HEK293 (cell line): ENCODE results near the gene SORL1-AS1.

Experiments used
- CTCF ChIP-seq: fragments of 450-650 bp; formaldehyde crosslinking; IDR thresholded peaks from 2 replicates; pipeline ENCODE4 v1.5.1; 2016; ENCODE audit warnings: missing biosample characterization, missing genetic modification characterization
- IKZF3 ChIP-seq: fragments of 450-650 bp; IDR thresholded peaks from 2 replicates; pipeline ENCODE4 v1.5.0; 2018; ENCODE audit warnings: missing biosample characterization, mild to moderate bottlenecking, missing genetic modification characterization, moderate library complexity
- REST ChIP-seq: fragments of 450-650 bp; formaldehyde crosslinking; IDR thresholded peaks from 2 replicates; pipeline ENCODE4 v1.5.1; 2016; ENCODE audit warnings: missing biosample characterization, missing genetic modification characterization
- ZNF24 ChIP-seq: fragments of 450-650 bp; formaldehyde crosslinking; IDR thresholded peaks from 2 replicates; pipeline ENCODE4 v1.5.1; 2016; ENCODE audit warnings: missing biosample characterization, missing genetic modification characterization
- ZNF488 ChIP-seq: fragments of 450-650 bp; formaldehyde crosslinking; IDR thresholded peaks from 2 replicates; pipeline ENCODE4 v1.5.1; 2016; ENCODE audit warnings: missing biosample characterization, missing genetic modification characterization
- TF ChIP-seq, protein P1 (sequence below): fragments of 450-650 bp; formaldehyde crosslinking; IDR thresholded peaks from 2 replicates; pipeline ENCODE4 v1.5.1; 2016; ENCODE audit warnings: missing biosample characterization, missing genetic modification characterization
- TF ChIP-seq, protein P2 (sequence below): fragments of 450-650 bp; formaldehyde crosslinking; IDR thresholded peaks from 2 replicates; pipeline ENCODE4 v1.5.1; 2016; ENCODE audit warnings: missing biosample characterization, missing genetic modification characterization

GRCh38 chr11:121444526-121444925, 8.2 kb downstream of the SORL1-AS1 start:
- TF ChIP-seq, protein P1, sequence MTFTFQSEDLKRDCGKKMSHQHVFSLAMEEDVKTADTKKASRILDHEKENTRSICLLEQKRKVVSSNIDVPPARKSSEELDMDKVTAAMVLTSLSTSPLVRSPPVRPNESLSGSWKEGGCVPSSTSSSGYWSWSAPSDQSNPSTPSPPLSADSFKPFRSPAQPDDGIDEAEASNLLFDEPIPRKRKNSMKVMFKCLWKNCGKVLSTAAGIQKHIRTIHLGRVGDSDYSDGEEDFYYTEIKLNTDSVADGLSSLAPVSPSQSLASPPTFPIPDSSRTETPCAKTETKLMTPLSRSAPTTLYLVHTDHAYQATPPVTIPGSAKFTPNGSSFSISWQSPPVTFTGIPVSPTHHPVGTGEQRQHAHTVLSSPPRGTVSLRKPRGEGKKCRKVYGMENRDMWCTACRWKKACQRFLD (tag by site-specific recombination) = no peak
- TF ChIP-seq CTCF (tag by site-specific recombination) = no peak
- TF ChIP-seq ZNF488 (tag by site-specific recombination) = no peak
- TF ChIP-seq, protein P2, sequence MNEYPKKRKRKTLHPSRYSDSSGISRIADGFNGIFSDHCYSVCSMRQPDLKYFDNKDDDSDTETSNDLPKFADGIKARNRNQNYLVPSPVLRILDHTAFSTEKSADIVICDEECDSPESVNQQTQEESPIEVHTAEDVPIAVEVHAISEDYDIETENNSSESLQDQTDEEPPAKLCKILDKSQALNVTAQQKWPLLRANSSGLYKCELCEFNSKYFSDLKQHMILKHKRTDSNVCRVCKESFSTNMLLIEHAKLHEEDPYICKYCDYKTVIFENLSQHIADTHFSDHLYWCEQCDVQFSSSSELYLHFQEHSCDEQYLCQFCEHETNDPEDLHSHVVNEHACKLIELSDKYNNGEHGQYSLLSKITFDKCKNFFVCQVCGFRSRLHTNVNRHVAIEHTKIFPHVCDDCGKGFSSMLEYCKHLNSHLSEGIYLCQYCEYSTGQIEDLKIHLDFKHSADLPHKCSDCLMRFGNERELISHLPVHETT = no peak
- TF ChIP-seq IKZF3 (tag by site-specific recombination) = no peak
- TF ChIP-seq REST = no peak
- no peak for TF ChIP-seq ZNF24 (tag by site-specific recombination)
